Breast epithelium (tissue), 4 donors: ENCODE measurements around the gene SNX15. TPM values are rescaled to one million over a fixed set of nuclear protein-coding genes. Genes with fewer than 3 reads are reported as not detected.
"Not testable (repeated sequence)": the region's sequence is repeated elsewhere in the genome, so short reads cannot be mapped to it uniquely, and the experiment has no call there.

ENCODE experiments used
- DNase-seq, 2 donors: peaks; one replicate each; pipeline ENCODE4 v3.0.0-alpha.2; 2019; ENCODE audit warnings: low spot score in 2 of 2
- H3K27ac ChIP-seq, 2 donors: fragments of 200-600 bp; sonication (generic) in 1 of 2; one replicate each; pipeline ENCODE4 v1.5.1; 2016 to 2019; ENCODE audit warnings: mild to moderate bottlenecking in 1 of 2
- H3K27me3 ChIP-seq, 2 donors: fragments of 200-600 bp; sonication (generic) in 1 of 2; one replicate each; pipeline versions ENCODE4 v1.5.1 to v1.6.0; 2017 to 2019; ENCODE audit warnings: control low read depth in 1 of 2, mild to moderate bottlenecking in 1 of 2
- H3K36me3 ChIP-seq: fragments of 200-600 bp; one replicate; pipeline ENCODE4 v1.5.1; 2019
- H3K4me1 ChIP-seq, 2 donors: fragments of 200-600 bp; sonication (generic); one replicate each; pipeline ENCODE4 v1.5.1; 2016 to 2019; ENCODE audit warnings: control low read depth in 1 of 2
- H3K4me3 ChIP-seq, 3 donors: fragments of 200-600 bp; sonication (generic); 1 replicate in 2 of 3; 2 replicates in 1 of 3; pipeline ENCODE4 v1.5.1; 2016 to 2019; ENCODE audit warnings: mild to moderate bottlenecking in 3 of 3, moderate library complexity in 2 of 3
- H3K9me3 ChIP-seq, 2 donors: fragments of 200-600 bp; sonication (generic) in 1 of 2; one replicate each; pipeline ENCODE4 v1.5.1; 2016 to 2019; ENCODE audit warnings: control low read depth in 1 of 2
- CTCF ChIP-seq, 3 donors: fragments of 450-650 bp; IDR thresholded peaks; one replicate each; pipeline ENCODE4 v1.5.1; 2016 to 2017; ENCODE audit warnings: antibody characterized with exemption in 3 of 3, mild to moderate bottlenecking in 3 of 3, moderate library complexity in 3 of 3
- POLR2A ChIP-seq: fragments of 450-650 bp; IDR thresholded peaks from one replicate; pipeline ENCODE4 v1.6.1; 2016; ENCODE audit warnings: antibody characterized with exemption, mild to moderate bottlenecking, moderate library complexity
- POLR2AphosphoS5 ChIP-seq, 3 donors: sonication (generic); formaldehyde crosslinking; IDR thresholded peaks; one replicate each; pipeline ENCODE4 v1.6.1; 2017; ENCODE audit warnings: antibody characterized with exemption in 3 of 3
- intact Hi-C: fragments of 100-400 bp; cut with DNase I; formaldehyde crosslinking; loops from one replicate; pipeline ENCODE4 v1.15.1; 2023; ENCODE audit warnings: low total_unique reads
- total RNA-seq, 3 donors: library from RNA; depleted of rRNA; stranded (reverse); fragments of >200 nt; gene quantifications; one replicate each; pipeline ENCODE4 v1.1.0, GENCODE V29; 2016

Gene SNX15
- total RNA-seq, 3 donors from 2014 or later, result 17.0 to 22.7 (median 17.1) TPM

GRCh38 chr11:64999478-64999877, 27.8 kb upstream of the SNX15 start:
- H3K9me3 ChIP-seq, result no peaks in the 10 kb centered on the region
- no peak for TF ChIP-seq POLR2AphosphoS5 (IDR thresholded peaks at IDR 0.05)
- no peak for TF ChIP-seq POLR2A
- TF ChIP-seq CTCF (IDR thresholded peaks at IDR 0.05), result no peak
- H3K36me3 ChIP-seq, result no peaks in the 10 kb centered on the region
- no peaks in the 10 kb centered on the region for H3K27me3 ChIP-seq
- H3K4me3 ChIP-seq, result no peak overlapping the region
- no peak overlapping the region for H3K27ac ChIP-seq
- intact Hi-C loops, result loop anchor here (10.0 kb wide), 1 partner anchor 55 kb away; no protein-coding TSS in a partner anchor
- no peaks in the 10 kb centered on the region for H3K4me1 ChIP-seq
- no peak for DNase-seq

- Histone ChIP-seq H3K36me3 (no peaks in the 10 kb centered on the region), H3K9me3 (no peaks in the 10 kb centered on the region), H3K4me3 (no peak overlapping the region), H3K4me1 (no peaks in the 10 kb centered on the region), H3K27me3 (no peaks in the 10 kb centered on the region), H3K27ac (no peak overlapping the region)
- no peak for DNase-seq
- intact Hi-C loops, result no loop called here
- no peak for TF ChIP-seq POLR2AphosphoS5 (IDR thresholded peaks at IDR 0.05)
- no peak for TF ChIP-seq CTCF (IDR thresholded peaks at IDR 0.05)
- TF ChIP-seq POLR2A, result no peak
Measured at GRCh38 chr11:65002706-65003105, 24.5 kb upstream of the SNX15 start.

- H3K9me3 ChIP-seq, result no peaks in the 10 kb centered on the region
- H3K4me1 ChIP-seq, result no peaks in the 10 kb centered on the region
- H3K36me3 ChIP-seq, result no peaks in the 10 kb centered on the region
- TF ChIP-seq POLR2A (no peak), POLR2AphosphoS5 (IDR thresholded peaks at IDR 0.05) (no peak), CTCF (IDR thresholded peaks at IDR 0.05) (no peak)
- no peak overlapping the region for H3K4me3 ChIP-seq
- intact Hi-C loops, result no loop called here
- no peak for DNase-seq
- H3K27ac ChIP-seq, result no peak overlapping the region
- H3K27me3 ChIP-seq, result no peaks in the 10 kb centered on the region
Measured at GRCh38 chr11:65003282-65003681, 24.0 kb upstream of the SNX15 start.

GRCh38 chr11:65003968-65004367, 23.3 kb upstream of the SNX15 start:
- H3K9me3 ChIP-seq, intact Hi-C loops, DNase-seq, H3K4me1 ChIP-seq, H3K36me3 ChIP-seq, H3K27me3 ChIP-seq, H3K27ac ChIP-seq, H3K4me3 ChIP-seq: not testable (repeated sequence)

GRCh38 chr11:65008016-65008415, 19.2 kb upstream of the SNX15 start:
- H3K9me3 ChIP-seq, result no peaks in the 10 kb centered on the region
- H3K27me3 ChIP-seq, result no peaks in the 10 kb centered on the region
- DNase-seq, result no peak
- H3K4me1 ChIP-seq, result no peaks in the 10 kb centered on the region
- TF ChIP-seq POLR2A, result no peak
- TF ChIP-seq POLR2AphosphoS5 (IDR thresholded peaks at IDR 0.05), result no peak
- TF ChIP-seq CTCF (IDR thresholded peaks at IDR 0.05), result no peak
- intact Hi-C loops, result no loop called here
- H3K27ac ChIP-seq, result no peak overlapping the region
- no peaks in the 10 kb centered on the region for H3K36me3 ChIP-seq
- H3K4me3 ChIP-seq, result no peak overlapping the region

GRCh38 chr11:65008873-65009272, 18.4 kb upstream of the SNX15 start:
- Histone ChIP-seq H3K36me3 (no peaks in the 10 kb centered on the region), H3K4me3 (no peak overlapping the region), H3K4me1 (no peaks in the 10 kb centered on the region), H3K27me3 (no peaks in the 10 kb centered on the region), H3K9me3 (no peaks in the 10 kb centered on the region), H3K27ac (no peak overlapping the region)
- no peak for TF ChIP-seq CTCF (IDR thresholded peaks at IDR 0.05)
- TF ChIP-seq POLR2A, result no peak
- TF ChIP-seq POLR2AphosphoS5 (IDR thresholded peaks at IDR 0.05), result no peak
- intact Hi-C loops, result no loop called here
- DNase-seq, result no peak
